ENCODE measurements around the gene CRIP3.

The CRIP3 gene

DNA sequence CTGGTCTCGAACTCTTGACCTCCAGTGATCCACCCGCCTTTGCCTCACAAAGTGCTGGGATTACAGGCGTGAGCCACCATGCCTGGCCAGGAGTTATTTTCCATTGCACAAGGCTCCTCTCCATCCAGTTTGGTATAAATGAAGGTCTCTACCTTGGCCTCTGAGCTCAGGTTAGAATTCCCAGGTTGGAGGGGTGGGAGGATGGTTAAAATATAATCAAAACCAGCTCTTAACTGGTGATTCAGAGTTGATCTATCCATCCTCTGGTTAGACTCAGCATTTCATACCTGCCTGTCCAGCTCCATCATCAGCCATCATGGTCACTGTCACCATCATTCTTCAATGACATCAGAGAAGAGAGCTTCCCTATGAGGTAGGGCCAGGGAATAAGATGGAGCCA, 13.2 kb downstream of the CRIP3 start:
- no peak overlapping the region for H3K4me3 ChIP-seq (ENCODE audit: low read length)
- no peak for DNase-seq (ENCODE audit: low read depth)
- TF ChIP-seq, protein P1, sequence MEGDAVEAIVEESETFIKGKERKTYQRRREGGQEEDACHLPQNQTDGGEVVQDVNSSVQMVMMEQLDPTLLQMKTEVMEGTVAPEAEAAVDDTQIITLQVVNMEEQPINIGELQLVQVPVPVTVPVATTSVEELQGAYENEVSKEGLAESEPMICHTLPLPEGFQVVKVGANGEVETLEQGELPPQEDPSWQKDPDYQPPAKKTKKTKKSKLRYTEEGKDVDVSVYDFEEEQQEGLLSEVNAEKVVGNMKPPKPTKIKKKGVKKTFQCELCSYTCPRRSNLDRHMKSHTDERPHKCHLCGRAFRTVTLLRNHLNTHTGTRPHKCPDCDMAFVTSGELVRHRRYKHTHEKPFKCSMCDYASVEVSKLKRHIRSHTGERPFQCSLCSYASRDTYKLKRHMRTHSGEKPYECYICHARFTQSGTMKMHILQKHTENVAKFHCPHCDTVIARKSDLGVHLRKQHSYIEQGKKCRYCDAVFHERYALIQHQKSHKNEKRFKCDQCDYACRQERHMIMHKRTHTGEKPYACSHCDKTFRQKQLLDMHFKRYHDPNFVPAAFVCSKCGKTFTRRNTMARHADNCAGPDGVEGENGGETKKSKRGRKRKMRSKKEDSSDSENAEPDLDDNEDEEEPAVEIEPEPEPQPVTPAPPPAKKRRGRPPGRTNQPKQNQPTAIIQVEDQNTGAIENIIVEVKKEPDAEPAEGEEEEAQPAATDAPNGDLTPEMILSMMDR (IDR thresholded peaks at IDR 0.05; ENCODE audit: insufficient read depth, low read depth, low read length, missing control alignments) = no peak

DNA sequence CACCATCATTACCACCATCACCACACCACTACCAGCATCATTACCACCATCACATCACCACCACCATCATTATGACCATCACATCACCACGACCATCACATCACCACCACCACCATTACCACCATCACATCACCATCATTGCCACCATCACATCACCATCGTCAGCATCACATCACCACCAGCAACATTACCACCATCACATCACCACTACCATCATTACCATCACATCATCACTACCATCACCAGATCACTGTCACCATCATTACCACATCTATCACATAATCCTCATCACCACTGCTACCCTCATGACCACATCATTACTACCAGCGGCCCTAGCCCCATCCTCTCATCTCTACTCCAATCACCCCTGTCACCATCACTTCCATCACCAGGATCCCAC, 14.1 kb downstream of the CRIP3 start:
- H3K4me3 ChIP-seq (ENCODE audit: low read length) = no peak overlapping the region
- no peak for DNase-seq (ENCODE audit: low read depth)
- TF ChIP-seq, protein P1 (IDR thresholded peaks at IDR 0.05; ENCODE audit: insufficient read depth, low read depth, low read length, missing control alignments) = no peak

DNA sequence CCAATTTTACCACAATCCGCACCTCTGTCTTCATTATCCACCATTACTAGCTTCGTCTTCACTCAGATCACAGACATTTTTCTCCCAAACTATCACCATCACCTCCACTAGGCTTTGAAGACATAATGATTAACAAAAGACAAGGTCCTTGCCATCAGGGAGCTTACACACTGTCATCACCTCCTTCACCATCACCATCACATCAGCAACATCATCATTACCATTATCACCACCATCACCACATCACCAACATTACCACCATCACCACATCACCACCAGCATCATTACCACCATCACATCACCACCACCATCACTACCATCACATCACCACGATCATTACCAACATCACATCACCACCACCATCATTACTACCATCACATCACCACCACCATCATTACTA, 14.9 kb downstream of the CRIP3 start:
- DNase-seq (ENCODE audit: low read depth) = no peak
- TF ChIP-seq, protein P1 (IDR thresholded peaks at IDR 0.05; ENCODE audit: insufficient read depth, low read depth, low read length, missing control alignments) = no peak
- no peak overlapping the region for H3K4me3 ChIP-seq (ENCODE audit: low read length)

DNA sequence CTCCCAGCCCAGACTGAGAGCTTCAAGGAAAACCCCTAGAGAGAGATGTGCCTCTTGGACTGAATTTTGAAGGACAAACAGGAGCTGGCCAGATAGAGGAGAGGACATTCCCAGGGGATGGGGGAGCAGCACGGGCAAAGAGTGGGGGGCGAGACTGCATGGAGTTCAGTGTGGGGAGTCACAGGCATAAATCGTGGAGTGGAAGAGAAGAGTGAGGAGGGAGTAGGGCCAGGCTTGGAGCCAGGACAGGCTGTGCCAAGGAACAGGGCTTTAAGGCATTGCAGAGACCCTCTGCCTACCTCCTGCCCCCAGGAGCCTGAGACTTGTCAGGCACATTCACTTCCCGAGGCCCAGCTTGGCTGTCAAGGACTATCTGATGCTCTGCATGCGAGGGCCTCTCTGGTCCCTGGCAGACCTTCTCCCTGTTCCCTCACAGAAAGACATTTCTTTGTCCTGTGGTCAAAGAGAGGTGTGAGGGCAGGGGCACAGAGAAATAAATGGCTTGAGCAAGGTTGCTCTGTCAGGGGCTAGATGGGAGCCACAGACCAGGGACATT, 15.8 kb downstream of the CRIP3 start:
- no peak for DNase-seq (ENCODE audit: low read depth)
- H3K4me3 ChIP-seq (ENCODE audit: low read length) = no peak overlapping the region
- TF ChIP-seq, protein P1 (IDR thresholded peaks at IDR 0.05; ENCODE audit: insufficient read depth, low read depth, low read length, missing control alignments) = no peak

DNA sequence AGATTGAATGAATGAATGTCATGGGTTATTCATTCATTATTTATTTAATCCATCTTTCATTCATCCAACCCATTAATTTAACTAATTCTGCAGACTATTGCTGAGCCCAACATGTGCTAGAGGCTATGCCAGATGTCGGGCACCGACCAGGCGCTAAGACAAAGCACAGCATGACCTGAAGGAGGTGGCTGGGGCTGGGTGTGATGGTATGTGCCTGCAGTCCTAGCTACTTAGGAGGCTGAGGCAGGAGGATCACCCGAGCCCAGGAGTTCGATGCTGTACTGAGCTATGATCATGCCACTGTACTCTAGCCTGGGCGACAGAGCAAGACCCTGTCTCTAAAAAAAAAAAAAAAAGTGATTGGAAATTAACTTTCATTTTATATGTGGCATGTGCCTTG, 16.3 kb downstream of the CRIP3 start:
- TF ChIP-seq, protein P1 (IDR thresholded peaks at IDR 0.05; ENCODE audit: insufficient read depth, low read depth, low read length, missing control alignments) = no peak
- no peak for DNase-seq (ENCODE audit: low read depth)
- no peak overlapping the region for H3K4me3 ChIP-seq (ENCODE audit: low read length)

DNA sequence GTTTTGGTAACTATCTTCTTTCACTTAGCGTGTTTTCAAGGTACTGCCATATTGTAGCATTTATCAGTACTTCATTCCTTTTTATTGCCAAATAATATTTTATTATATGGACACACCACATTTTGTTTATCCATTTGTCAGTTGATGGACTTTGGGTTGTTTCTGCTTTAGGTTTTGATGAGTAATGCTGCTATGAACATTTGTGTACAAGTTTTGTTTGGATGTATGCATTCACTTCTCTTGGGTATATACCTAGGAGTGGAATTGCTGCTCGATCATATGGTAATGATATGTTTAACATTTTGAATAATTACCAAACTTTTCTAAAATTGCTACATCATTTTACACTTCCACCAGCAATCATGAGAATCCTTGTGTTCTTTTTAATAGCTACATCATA, 16.9 kb downstream of the CRIP3 start:
- TF ChIP-seq, protein P1 (IDR thresholded peaks at IDR 0.05; ENCODE audit: insufficient read depth, low read depth, low read length, missing control alignments) = no peak
- H3K4me3 ChIP-seq (ENCODE audit: low read length) = no peak overlapping the region
- DNase-seq (ENCODE audit: low read depth) = no peak

DNA sequence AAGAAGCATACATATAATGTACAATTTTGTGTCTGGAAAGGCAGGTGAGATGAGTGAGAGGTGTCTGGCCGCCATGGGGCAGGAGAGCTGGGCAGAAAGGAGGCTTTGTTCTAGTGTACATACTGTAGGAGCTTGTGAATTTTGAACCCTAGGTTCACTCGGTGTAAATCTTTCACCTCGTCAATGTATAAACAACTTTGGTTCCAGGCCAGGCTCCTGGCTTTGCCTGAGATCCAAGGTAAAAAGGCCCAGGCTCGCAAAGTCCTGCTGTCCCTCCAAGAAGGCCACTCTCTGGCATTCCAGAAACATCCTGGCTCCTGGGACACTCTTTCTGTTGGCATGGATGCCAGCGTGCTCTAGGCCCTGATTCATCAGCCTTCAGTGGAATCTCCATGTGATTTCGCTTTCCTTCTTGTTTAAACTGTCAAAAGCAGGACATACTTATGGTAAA, 17.7 kb downstream of the CRIP3 start:
- H3K4me3 ChIP-seq (ENCODE audit: low read length) = no peak overlapping the region
- DNase-seq (ENCODE audit: low read depth) = no peak
- TF ChIP-seq, protein P1 (IDR thresholded peaks at IDR 0.05; ENCODE audit: insufficient read depth, low read depth, low read length, missing control alignments) = no peak

All from epithelial cell of esophagus (primary cell).